HG03135 (cell line): ENCODE data around the gene AGAP1.

Experiments used
- ATAC-seq: cut with Tn5 transposase; IDR thresholded peaks from one replicate; pipeline ENCODE4 v1.9.1; 2021; ENCODE audit warnings: mild to moderate bottlenecking, moderate library complexity; ENCODE audit not compliant: unreplicated experiment

The AGAP1 gene

GRCh38 chr2:235507928-235508327 lies 14.1 kb downstream of the AGAP1 start:
- no peak for ATAC-seq

DNA sequence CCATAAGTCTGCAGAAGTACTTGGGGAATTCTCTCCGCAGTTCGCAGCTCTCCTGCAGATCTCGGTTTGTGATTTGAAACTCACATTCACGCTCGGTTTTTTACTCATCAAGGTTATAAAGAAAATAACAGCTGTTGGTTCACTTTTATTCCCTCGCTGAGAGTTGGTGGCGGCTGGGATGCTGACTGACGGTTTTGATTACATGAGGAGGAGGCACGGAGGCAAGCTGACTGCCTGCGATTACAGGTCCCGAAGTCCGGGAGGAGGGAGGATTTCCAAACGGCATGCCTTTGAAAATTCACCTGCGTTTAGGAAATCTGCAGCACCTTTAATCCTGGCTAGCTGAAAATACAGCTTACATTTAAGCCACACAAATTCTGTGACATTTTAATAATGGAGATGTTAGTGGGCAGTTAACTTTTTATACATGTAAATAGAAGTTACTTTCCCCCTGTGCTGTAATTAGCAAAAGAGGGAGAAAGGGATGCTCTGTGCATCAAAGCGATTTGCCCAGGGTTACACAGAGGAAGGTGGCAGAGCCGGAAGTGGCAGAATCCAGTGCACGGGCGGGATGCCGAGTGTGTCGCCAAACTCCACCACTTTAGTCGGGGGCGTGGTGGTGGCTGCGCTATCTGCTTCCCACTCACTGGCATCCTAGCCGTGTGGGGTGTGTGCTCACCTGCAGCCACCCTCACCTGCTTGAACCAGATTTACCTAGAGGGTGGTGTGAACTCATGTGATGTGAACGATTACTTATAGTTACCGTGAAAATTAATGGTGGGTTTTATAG lies 14.7 kb downstream of the AGAP1 start:
- ATAC-seq = no peak

DNA sequence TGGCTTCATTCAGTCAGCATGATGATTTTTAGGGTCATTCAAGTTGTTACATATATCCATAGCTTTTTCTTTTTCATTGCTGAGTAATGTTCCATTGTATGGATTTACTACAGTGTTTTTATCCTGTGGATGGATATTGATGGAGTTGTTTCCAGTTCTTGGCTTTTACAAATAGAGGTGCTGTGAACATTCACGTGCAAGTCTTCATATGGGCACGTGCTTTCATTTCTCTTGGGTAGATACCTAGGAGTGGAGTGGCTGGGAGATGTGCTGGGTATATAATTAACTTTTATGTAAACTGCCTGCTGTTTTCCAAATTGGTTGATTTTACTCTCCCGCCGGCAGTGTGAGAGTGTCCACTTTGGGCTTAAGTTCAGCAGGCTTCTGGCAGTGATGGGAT lies 16.5 kb downstream of the AGAP1 start:
- no peak for ATAC-seq

GRCh38 chr2:235511187-235511661 lies 17.4 kb downstream of the AGAP1 start:
- no peak for ATAC-seq

DNA sequence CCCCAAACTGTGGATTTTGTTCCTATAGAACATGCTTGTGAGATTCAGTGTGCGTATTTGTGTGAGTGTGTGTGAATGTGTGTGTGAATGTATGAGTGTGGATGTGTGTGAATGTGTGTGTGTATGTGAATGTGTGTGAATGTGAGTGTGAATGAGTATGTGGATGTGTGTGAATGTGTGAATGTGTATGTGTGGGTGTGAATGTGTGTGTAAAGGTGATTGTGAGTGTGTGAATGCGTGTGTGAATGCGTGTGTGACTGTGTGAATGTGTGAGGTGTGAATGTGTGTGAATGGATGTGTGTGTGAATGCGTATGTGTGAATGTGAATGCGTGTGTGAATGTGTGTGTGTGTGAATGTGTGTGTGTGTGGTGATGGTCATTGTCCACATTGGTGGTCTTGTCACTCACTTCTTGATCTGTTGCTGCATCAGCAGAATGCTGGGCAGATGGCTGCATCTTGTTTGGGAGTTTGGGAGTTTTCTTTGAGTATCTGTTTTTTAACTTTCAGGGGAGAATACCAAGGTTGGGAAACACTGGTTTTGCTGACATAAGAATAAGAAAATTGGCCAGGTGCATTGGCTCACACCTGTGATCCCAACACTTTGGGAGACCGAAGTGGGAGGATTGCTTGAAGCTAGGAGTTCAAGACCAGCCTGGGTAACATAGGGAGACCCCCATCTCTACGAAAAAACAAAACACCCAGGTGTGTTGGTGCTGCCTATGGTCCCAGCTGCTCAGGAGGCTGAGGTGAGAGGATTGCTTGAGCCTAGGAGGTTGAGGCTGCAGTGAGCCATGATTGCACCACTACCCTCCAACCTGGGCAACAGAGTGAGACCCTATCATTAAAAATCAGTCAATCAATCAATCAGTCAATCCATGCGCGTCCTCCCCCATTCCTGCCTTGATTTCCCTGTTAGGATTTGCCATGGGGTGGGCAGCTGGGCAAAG lies 18.2 kb downstream of the AGAP1 start:
- ATAC-seq = no peak

DNA sequence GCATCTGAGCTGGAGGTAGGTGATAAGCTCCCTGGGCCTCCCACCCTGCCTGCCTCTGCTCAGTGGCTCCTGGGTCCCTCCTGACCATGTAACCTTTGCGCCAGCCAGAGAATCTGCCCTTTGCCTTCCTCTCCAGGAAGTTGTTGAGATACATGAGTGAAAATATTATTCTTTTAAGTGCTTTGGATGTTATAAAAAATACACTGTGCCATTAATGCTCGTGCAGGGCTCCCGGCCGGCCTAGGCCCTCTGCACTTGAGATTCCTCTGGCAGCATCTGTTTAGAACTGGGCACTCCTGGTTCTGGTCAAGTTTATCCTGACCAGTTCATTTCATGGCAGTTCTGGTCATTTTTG lies 18.8 kb downstream of the AGAP1 start:
- ATAC-seq = no peak

GRCh38 chr2:235513984-235514626 lies 20.3 kb downstream of the AGAP1 start:
- no peak for ATAC-seq

DNA sequence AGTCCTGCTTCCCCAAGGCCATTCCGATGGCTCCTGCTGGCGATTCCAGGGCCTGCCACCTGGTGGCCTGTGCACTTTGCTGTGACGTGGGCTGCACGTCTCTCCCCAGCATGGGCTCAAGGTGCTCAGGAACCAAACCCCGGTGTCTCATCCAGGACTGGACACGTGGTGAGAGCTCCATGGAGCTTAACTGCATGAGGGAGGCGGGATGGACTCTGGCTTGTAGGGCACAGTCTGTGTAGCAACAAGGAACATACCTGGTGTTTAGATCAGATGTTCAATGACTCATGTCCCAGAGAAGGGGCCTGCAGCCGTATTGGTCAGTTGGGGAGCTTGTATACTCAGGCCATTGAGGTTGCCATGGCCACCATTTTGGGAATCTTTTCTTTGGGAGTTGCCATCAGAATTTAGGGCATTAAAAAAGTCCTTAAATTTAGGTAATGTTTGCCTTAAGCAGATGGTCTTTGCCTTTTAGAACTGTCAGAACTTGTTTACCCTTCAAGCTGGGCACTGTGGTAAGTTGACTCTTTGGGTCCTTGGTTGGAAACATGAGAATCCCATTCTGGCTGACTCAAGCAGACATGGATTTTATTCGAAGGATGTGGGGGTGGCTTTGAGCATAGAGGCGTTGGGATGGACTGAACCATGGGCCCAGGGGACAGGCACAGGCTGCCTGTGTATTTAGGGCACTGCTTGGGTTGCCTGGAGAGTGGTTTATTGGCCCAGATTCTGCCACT lies 21.0 kb downstream of the AGAP1 start:
- ATAC-seq = no peak

DNA sequence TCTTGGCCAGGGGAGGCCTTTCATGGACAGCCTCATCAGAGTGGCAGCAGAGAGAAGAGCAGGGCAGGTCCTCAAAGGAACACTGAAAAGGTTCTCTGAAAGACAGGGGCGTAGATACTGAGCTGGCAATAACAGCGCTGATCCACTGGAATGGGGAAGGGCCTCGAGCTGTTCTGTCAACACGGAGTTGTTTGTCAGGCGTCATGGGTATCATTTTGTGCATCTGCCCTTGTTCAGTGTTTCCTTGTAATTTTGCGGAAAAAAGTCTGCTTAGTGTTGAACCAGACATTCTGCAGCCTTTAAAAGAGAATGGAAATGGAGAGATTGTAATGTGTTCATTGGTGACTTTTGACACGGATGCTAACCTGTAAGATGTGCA lies 21.5 kb downstream of the AGAP1 start:
- no peak for ATAC-seq

DNA sequence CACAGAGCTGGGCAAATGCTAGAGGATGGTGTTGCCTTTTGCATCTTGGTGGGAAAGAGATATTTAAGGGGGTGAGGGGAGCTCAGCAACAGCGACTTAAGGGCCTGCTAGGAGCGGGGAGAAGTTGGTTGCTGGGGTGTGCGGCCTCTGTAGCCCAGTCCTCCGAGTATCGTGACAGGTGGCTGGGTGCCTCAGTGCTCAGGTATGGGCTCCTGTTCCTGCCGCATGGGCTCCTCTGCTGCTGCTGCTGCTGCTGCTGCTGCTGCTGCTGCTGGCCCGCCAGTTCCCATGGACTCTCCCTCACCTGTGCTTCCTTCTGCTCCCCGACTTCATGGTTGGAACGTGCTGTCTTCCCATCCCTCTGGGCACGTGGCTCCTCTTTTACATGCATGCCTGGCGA lies 22.0 kb downstream of the AGAP1 start:
- no peak for ATAC-seq

DNA sequence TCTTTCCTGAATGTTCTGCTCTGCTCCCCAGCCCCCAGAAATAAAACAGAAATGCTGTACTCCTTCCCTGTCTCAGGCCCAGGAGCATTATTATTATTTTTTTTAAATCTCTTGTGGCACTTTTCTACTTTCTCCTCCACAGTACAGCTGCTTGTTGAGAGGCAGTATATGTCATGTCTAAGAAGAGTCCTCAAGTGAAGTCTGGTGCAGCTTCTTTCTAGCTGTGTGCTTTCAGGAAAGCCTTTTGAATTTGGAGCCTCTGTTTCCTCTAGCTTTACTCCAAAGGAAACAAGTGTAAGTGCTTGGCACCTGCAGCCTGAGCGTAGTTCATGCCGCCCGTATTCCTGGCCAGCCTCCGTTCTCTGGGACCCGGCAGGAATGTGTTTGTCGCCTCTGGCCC lies 22.4 kb downstream of the AGAP1 start:
- no peak for ATAC-seq

DNA sequence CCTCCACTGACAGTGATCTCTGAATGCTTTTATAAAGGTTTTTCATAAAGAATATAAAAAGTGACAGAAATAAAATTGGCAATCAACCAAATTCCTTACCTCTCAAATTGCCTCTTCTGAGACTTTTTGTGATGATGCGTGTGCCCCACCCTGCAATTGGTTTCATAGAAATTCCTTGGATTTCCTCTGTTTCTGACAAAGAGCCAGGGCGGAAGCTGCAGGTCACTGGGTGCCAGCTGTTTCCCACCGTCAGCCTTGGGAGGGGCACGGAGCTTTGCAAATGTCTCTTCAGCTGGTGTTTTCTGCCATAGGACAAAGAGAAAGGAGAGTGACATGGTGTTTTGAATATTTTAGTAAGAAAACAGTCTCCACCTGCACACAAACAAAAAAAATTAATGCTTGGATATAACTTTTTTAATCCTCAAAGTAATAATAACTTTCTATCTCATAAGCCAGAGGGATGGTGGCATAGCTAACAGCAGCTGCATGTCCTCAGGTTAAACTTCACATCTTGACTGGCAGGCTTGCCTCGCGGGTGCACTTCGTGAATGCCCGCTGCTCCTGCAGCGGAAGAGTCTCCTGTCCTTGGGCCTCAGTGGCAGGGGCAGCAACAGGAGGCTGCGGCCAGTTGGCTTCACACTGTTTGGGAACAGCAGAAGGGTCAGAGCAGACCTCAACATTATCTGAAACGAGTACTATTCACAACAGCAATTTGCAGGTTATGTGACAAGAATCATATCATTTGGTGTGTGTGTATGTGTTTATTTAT lies 24.7 kb downstream of the AGAP1 start:
- ATAC-seq = no peak

GRCh38 chr2:235520787-235521186 lies 26.9 kb downstream of the AGAP1 start:
- ATAC-seq = no peak

- no peak for ATAC-seq
Observed at GRCh38 chr2:235521844-235522243, 28.0 kb downstream of the AGAP1 start.

- no peak for ATAC-seq
Observed at GRCh38 chr2:235523021-235523420, 29.2 kb downstream of the AGAP1 start.

GRCh38 chr2:235523486-235524150 lies 29.8 kb downstream of the AGAP1 start:
- no peak for ATAC-seq

DNA sequence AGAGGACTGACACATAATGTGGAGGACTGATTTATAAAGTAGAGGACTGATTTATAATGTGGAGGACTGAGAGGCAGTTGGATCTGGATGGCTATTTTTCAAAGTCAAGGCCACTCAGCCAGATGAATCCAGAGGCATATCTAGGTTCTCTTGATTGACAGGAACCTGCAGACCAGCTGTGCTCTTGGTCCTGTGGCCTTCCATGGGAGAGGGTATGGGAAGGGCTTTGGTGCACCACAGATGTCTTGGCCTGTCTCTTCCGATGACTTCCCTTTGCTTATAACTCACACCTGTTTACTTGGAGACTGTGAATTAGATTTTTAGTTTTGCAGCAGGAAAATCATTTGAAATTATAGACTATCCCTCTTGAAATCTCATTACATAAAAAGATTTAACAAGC lies 32.3 kb downstream of the AGAP1 start:
- no peak for ATAC-seq

- ATAC-seq = no peak
Observed at GRCh38 chr2:235527806-235528469, 34.1 kb downstream of the AGAP1 start.

DNA sequence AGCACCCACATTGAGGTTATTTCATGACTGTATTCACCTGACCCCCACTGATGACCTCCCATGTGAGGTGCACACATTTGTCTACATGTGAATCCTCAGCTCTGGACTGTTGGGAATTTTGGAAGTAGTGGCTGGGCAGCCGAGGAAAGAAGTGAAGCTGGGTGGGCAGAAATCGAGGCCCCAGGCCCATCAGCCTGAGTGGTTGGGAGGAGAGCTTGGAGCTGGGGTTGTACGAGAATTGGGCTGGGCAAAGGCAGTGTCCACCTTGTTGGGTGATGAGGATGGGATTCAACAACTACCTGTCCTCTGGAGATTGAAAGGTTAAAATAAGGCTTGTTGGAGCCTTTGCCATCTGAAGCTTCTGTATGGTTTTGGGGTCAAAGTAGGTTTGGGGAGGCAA lies 35.8 kb downstream of the AGAP1 start:
- no peak for ATAC-seq
